ENCODE results near the gene MCU. TPM values are rescaled to one million over a fixed set of nuclear protein-coding genes. Genes with fewer than 3 reads are reported as not detected.

Gene MCU
- total and polyA plus RNA-seq, 2 experiments from 2014 or later, result 14.9 to 22.8 TPM

GRCh38 chr10:72851509-72851908, 159.6 kb downstream of the MCU start:
- Histone ChIP-seq H3K27me3 (no peaks in the 10 kb centered on the region), H3K4me1 (ENCODE audit: low read depth) (no peaks in the 10 kb centered on the region), H3K36me3 (no peaks in the 10 kb centered on the region), H3K27ac (no peak overlapping the region), H3K4me3 (no peak overlapping the region), H3K9me3 (ENCODE audit: low read depth) (no peaks in the 10 kb centered on the region)
- TF ChIP-seq CTCF (IDR thresholded peaks at IDR 0.05; ENCODE audit: low read depth, low read length), result no peak
- DNase-seq (ENCODE audit: low read depth in 1 of 2, low spot score in 1 of 2), result no peak

GRCh38 chr10:72852508-72852907, 160.6 kb downstream of the MCU start:
- TF ChIP-seq CTCF (IDR thresholded peaks at IDR 0.05; ENCODE audit: low read depth, low read length), result no peak
- no peaks in the 10 kb centered on the region for H3K36me3 ChIP-seq

GRCh38 chr10:72855129-72855528, 163.2 kb downstream of the MCU start:
- no peak for DNase-seq (ENCODE audit: low read depth in 1 of 2, low spot score in 1 of 2)
- Histone ChIP-seq H3K9me3 (ENCODE audit: low read depth) (no peaks in the 10 kb centered on the region), H3K27me3 (no peaks in the 10 kb centered on the region), H3K27ac (no peak overlapping the region), H3K36me3 (no peaks in the 10 kb centered on the region), H3K4me1 (ENCODE audit: low read depth) (no peaks in the 10 kb centered on the region), H3K4me3 (no peak overlapping the region)
- no peak for TF ChIP-seq CTCF (IDR thresholded peaks at IDR 0.05; ENCODE audit: low read depth, low read length)

More at GRCh38 chr10:72852508-72852907, 160.6 kb downstream of the MCU start:
- Histone ChIP-seq H3K4me3 (no peak overlapping the region), H3K27ac (no peak overlapping the region), H3K9me3 (ENCODE audit: low read depth) (no peaks in the 10 kb centered on the region), H3K4me1 (ENCODE audit: low read depth) (no peaks in the 10 kb centered on the region), H3K27me3 (no peaks in the 10 kb centered on the region)
- DNase-seq (ENCODE audit: low read depth in 1 of 2, low spot score in 1 of 2), result no peak

- Histone ChIP-seq H3K36me3 (no peaks in the 10 kb centered on the region), H3K4me1 (ENCODE audit: low read depth) (no peaks in the 10 kb centered on the region), H3K27me3 (no peaks in the 10 kb centered on the region), H3K4me3 (no peak overlapping the region), H3K9me3 (ENCODE audit: low read depth) (no peaks in the 10 kb centered on the region), H3K27ac (no peak overlapping the region)
- no peak for DNase-seq (ENCODE audit: low read depth in 1 of 2, low spot score in 1 of 2)
- TF ChIP-seq CTCF (IDR thresholded peaks at IDR 0.05; ENCODE audit: low read depth, low read length), result no peak
Observed at GRCh38 chr10:72855790-72856189, 163.8 kb downstream of the MCU start.

- no peak overlapping the region for H3K27ac ChIP-seq
- DNase-seq (ENCODE audit: low read depth in 1 of 2, low spot score in 1 of 2), result no peak
- no peaks in the 10 kb centered on the region for H3K9me3 ChIP-seq (ENCODE audit: low read depth)
- no peaks in the 10 kb centered on the region for H3K36me3 ChIP-seq
- no peaks in the 10 kb centered on the region for H3K4me1 ChIP-seq (ENCODE audit: low read depth)
- no peak overlapping the region for H3K4me3 ChIP-seq
- H3K27me3 ChIP-seq, result no peaks in the 10 kb centered on the region
- no peak for TF ChIP-seq CTCF (IDR thresholded peaks at IDR 0.05; ENCODE audit: low read depth, low read length)
Observed at GRCh38 chr10:72858067-72858466, 166.1 kb downstream of the MCU start.

- H3K36me3 ChIP-seq, result no peaks in the 10 kb centered on the region
- no peak for TF ChIP-seq CTCF (IDR thresholded peaks at IDR 0.05; ENCODE audit: low read depth, low read length)
- H3K9me3 ChIP-seq (ENCODE audit: low read depth), result no peaks in the 10 kb centered on the region
- no peaks in the 10 kb centered on the region for H3K27me3 ChIP-seq
- DNase-seq (ENCODE audit: low read depth in 1 of 2, low spot score in 1 of 2), result no peak
- no peak overlapping the region for H3K27ac ChIP-seq
- no peak overlapping the region for H3K4me3 ChIP-seq
- no peaks in the 10 kb centered on the region for H3K4me1 ChIP-seq (ENCODE audit: low read depth)
Observed at GRCh38 chr10:72862957-72863356, 171.0 kb downstream of the MCU start.
